GM13976 (cell line): ENCODE results near the gene ITPR2.

Experiments
- DNase-seq: peaks from one replicate; pipeline ENCODE4 v3.0.0; 2012; ENCODE audit warnings: low spot score
- CTCF ChIP-seq: IDR thresholded peaks from 2 replicates; pipeline ENCODE4 v1.5.1; 2012; ENCODE audit warnings: borderline replicate concordance, mild to moderate bottlenecking; ENCODE audit not compliant: insufficient read depth; ENCODE audit errors: extremely low read depth, missing control alignments, control extremely low read depth
- in situ Hi-C: fragments of 300-500 bp; cut with MboI; formaldehyde crosslinking; loops from one replicate; pipeline ENCODE4 v1.12.0; 2022; ENCODE audit warnings: low sequenced_read_pairs, mixed read lengths, inconsistent platforms; ENCODE audit not compliant: unreplicated experiment

ITPR2 gene

DNA sequence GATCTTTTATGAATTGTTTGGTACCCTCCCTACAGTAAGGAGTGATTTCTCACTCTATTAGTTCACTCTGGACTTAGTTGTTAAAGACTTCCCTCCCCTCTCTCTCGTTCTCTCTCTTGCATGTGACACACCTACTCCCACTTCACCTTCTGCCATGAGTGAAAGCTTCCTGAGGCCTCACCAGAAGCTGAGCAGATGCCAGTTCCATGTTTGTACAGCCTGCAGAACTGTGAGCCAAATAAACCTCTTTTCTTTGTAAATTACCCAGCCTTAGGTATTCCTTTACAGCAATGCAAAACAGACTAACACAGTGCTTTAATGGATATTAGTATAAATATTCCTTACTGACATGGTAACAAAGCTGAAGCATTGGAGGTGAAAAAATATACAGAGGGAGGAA, 450.0 kb downstream of the ITPR2 start:
- no peak for TF ChIP-seq CTCF
- DNase-seq = no peak
- in situ Hi-C loops = no loop called here

GRCh38 chr12:26380897-26381296, 452.1 kb downstream of the ITPR2 start:
- in situ Hi-C loops = no loop called here
- DNase-seq = no peak
- TF ChIP-seq CTCF = no peak

GRCh38 chr12:26379777-26380467, 453.1 kb downstream of the ITPR2 start:
- no peak for DNase-seq
- no peak for TF ChIP-seq CTCF
- in situ Hi-C loops = no loop called here

- TF ChIP-seq CTCF = no peak
- in situ Hi-C loops = no loop called here
- no peak for DNase-seq
Measured at GRCh38 chr12:26378711-26379110, 454.3 kb downstream of the ITPR2 start.

GRCh38 chr12:26374934-26375680, 457.9 kb downstream of the ITPR2 start:
- in situ Hi-C loops = no loop called here
- no peak for TF ChIP-seq CTCF
- DNase-seq = no peak

DNA sequence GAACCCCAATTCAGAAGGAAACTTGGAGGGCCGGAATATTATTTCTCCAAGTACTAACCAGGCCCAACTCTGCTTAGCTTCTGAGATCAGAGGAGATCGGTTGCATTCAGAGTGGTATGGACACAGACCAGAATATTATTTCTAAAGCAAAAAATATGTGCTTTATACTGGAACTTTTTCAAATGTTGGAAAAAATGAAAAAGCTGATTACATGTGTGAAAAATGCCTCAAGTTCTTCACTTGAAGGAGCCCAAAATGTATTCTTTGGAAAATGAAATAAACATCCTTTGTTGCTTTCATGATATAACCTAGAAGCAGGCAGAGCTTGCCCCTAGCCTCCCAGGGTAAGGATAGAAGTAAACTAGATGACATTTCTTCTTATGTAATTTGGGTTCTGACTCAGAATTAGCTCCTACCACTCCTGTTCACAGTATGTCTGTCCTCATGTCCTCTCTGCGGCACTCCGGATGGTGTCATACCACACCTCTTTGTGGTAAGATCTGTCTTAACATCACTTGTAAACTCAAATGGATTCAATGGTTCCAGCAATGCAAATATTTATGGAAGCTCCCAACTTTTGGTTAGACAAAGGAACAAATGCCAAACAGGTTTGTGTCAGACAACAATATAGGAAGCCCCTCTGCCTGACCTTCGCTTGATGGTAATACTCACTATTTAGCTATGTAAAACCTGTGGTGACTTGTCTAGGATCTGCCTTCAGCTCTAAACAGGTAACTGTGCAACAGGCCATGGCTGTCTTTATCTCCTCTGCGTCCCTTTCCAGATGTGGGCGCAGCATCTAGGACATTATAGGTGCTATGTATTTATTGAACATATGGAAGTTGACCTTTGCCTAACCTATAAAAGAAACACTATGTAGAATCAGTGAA, 459.1 kb downstream of the ITPR2 start:
- no peak for TF ChIP-seq CTCF
- no peak for DNase-seq
- in situ Hi-C loops = no loop called here
